CD14-positive monocyte (primary cell): ENCODE measurements around the gene SARNP. TPM values are rescaled to one million over a fixed set of nuclear protein-coding genes. Genes with fewer than 3 reads are reported as not detected.

ENCODE experiments used
- DNase-seq, 3 donors: peaks; one replicate each; pipeline ENCODE4 v3.0.0-alpha.2; 2011 to 2022
- H2AFZ ChIP-seq: 2 replicates; pipeline ENCODE4 v1.6.0; 2012; ENCODE audit warnings: mild to moderate bottlenecking, low read depth, low read length, inconsistent platforms; ENCODE audit not compliant: insufficient read depth, poor library complexity, severe bottlenecking
- H3K27ac ChIP-seq, 2 donors: 1 replicate in 1 of 2; 2 replicates in 1 of 2; pipeline ENCODE4 v1.5.1; 2012 to 2013; ENCODE audit warnings: low read length in 2 of 2, control low read depth in 1 of 2, inconsistent platforms in 1 of 2, low read depth in 1 of 2, mild to moderate bottlenecking in 1 of 2
- H3K27me3 ChIP-seq, 2 donors: one replicate each; pipeline versions ENCODE4 v1.6.0 to v1.6.1; 2011 to 2013; ENCODE audit warnings: low read length in 2 of 2; ENCODE audit not compliant: control insufficient read depth in 2 of 2, insufficient read depth in 2 of 2
- H3K36me3 ChIP-seq, 2 donors: replicated peaks in 1 of 2; 1 replicate in 1 of 2; 2 replicates in 1 of 2; pipeline versions ENCODE4 v1.5.1 to v1.6.1; 2012 to 2013; ENCODE audit warnings: low read length in 2 of 2, control low read depth in 1 of 2, inconsistent platforms in 1 of 2, mild to moderate bottlenecking in 1 of 2; ENCODE audit not compliant: insufficient read depth in 2 of 2, control insufficient read depth in 1 of 2
- H3K4me1 ChIP-seq, 2 donors: 1 replicate in 1 of 2; 2 replicates in 1 of 2; pipeline versions ENCODE4 v1.5.1 to v1.6.1; 2012 to 2013; ENCODE audit warnings: low read length in 2 of 2, control low read depth in 1 of 2, inconsistent platforms in 1 of 2, mild to moderate bottlenecking in 1 of 2, moderate library complexity in 1 of 2; ENCODE audit not compliant: insufficient read depth in 2 of 2, control insufficient read depth in 1 of 2
- H3K4me2 ChIP-seq: replicated peaks from 2 replicates; pipeline ENCODE3; 2012; ENCODE audit warnings: low read length, moderate library complexity, mild to moderate bottlenecking; ENCODE audit not compliant: poor library complexity, severe bottlenecking; ENCODE audit errors: extremely low read depth
- H3K4me3 ChIP-seq, 3 experiments: fragments of 200-600 bp in 1 of 3; sonication (generic) in 1 of 3; replicated peaks in 1 of 3; 1 replicate in 2 of 3; 2 replicates in 1 of 3; pipeline ENCODE4 v1.5.1; 2011 to 2013; ENCODE audit warnings: low read length in 3 of 3, mild to moderate bottlenecking in 3 of 3, control low read depth in 2 of 3, low read depth in 2 of 3, inconsistent platforms in 1 of 3, moderate library complexity in 1 of 3
- H3K79me2 ChIP-seq: 2 replicates; pipeline ENCODE4 v1.6.0; 2012; ENCODE audit warnings: mild to moderate bottlenecking, control low read depth, inconsistent platforms, low read length, moderate library complexity; ENCODE audit not compliant: insufficient read depth
- H3K9ac ChIP-seq: 2 replicates; pipeline ENCODE4 v1.6.0; 2017; ENCODE audit warnings: low read length, mild to moderate bottlenecking; ENCODE audit not compliant: insufficient read depth, poor library complexity, severe bottlenecking
- H3K9me3 ChIP-seq, 2 donors: replicated peaks in 1 of 2; 1 replicate in 1 of 2; 2 replicates in 1 of 2; pipeline versions ENCODE4 v1.5.1 to v1.6.1; 2012 to 2013; ENCODE audit warnings: low read length in 2 of 2, control low read depth in 1 of 2; ENCODE audit not compliant: control insufficient read depth in 1 of 2, insufficient read depth in 1 of 2
- H4K20me1 ChIP-seq: 2 replicates; pipeline ENCODE4 v1.6.0; 2012; ENCODE audit warnings: mild to moderate bottlenecking, low read length, control low read depth, moderate library complexity; ENCODE audit not compliant: insufficient read depth
- H3K27ac Mint-ChIP-seq, 7 donors: one replicate each; pipeline ENCODE4 v1.8.0; 2020; ENCODE audit warnings: mild to moderate bottlenecking in 7 of 7, mixed read lengths in 7 of 7, moderate library complexity in 6 of 7, inconsistent platforms in 2 of 7
- H3K27me3 Mint-ChIP-seq, 3 donors: one replicate each; pipeline ENCODE4 v1.8.0; 2021 to 2022; ENCODE audit warnings: low read depth in 3 of 3, mild to moderate bottlenecking in 3 of 3, mixed read lengths in 3 of 3, moderate library complexity in 3 of 3, inconsistent platforms in 1 of 3
- H3K36me3 Mint-ChIP-seq, 2 donors: one replicate each; pipeline ENCODE4 v1.8.0; 2020; ENCODE audit warnings: mixed read lengths in 2 of 2, inconsistent platforms in 1 of 2, mild to moderate bottlenecking in 1 of 2
- H3K4me1 Mint-ChIP-seq: one replicate; pipeline ENCODE4 v1.8.0; 2020; ENCODE audit warnings: mild to moderate bottlenecking, mixed read lengths
- H3K4me3 Mint-ChIP-seq, 2 donors: one replicate each; pipeline ENCODE4 v1.8.0; 2020; ENCODE audit warnings: mild to moderate bottlenecking in 2 of 2, mixed read lengths in 2 of 2, moderate library complexity in 1 of 2
- H3K9me3 Mint-ChIP-seq, 7 donors: one replicate each; pipeline ENCODE4 v1.8.0; 2020 to 2022; ENCODE audit warnings: mixed read lengths in 7 of 7, mild to moderate bottlenecking in 6 of 7, moderate library complexity in 6 of 7, inconsistent platforms in 2 of 7
- CTCF ChIP-seq: fragments of 200-600 bp; IDR thresholded peaks from one replicate; pipeline ENCODE4 v1.8.0; 2022; ENCODE audit warnings: antibody characterized with exemption, mild to moderate bottlenecking
- WGBS: methylation state at CpG from one replicate; pipeline ENCODE4 v1.1.5; 2013; ENCODE audit warnings: missing lambda C conversion rate; ENCODE audit not compliant: insufficient coverage; 5-methylcytosine and 5-hydroxymethylcytosine counted together
- intact Hi-C, 2 donors: fragments of 100-400 bp; cut with micrococcal nuclease; formaldehyde crosslinking; loops; one replicate each; pipeline versions ENCODE4 v1.15.0 to v1.15.1; 2023
- polyA plus RNA-seq, 3 donors: library from polyadenylated mRNA; depleted of rRNA in 1 of 3; unstranded in 2 of 3; stranded (reverse) in 1 of 3; fragments of 300-500 nt in 2 of 3; fragments of >200 nt in 1 of 3; fragmentation: Illumina TruSeq in 2 of 3; gene quantifications; 1 replicate in 2 of 3; 2 replicates in 1 of 3; pipeline ENCODE4 v1.2.3, GENCODE V29; 2012 to 2021

The SARNP gene
- polyA plus RNA-seq, 3 donors: 28.9 to 139 (median 98.6) TPM

DNA sequence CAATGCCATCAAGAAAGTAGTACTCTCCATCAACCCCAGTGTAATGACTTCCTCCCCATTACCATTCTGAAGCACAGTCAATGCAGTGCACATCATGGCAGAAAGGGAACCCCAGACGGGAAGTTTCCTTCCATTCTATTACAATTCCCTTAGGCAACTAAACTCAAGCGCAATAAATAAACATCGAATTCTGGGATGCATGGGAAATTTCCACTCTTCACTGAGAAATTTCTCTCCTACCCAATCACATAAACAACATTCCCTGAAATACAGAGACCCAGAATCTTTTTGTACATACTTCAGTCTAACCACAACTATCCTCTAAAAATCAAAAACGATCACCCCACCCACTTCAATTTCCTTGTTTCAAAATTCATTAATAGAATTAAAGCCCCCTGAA is 20.0 kb downstream of the SARNP start:
- no peak for TF ChIP-seq CTCF
- H3K27ac Mint-ChIP-seq: peak overlapping the region in 1 of 7 donors; percentile 0
- WGBS: 85% methylated on average over 3 of the region's 4 CpGs
- Histone ChIP-seq H3K9ac (no peak overlapping the region), H2AFZ (no peak overlapping the region), H3K27ac (no peak overlapping the region), H3K79me2 (peaks cover 21% of the 10 kb centered on the region), H3K4me1 (no peaks in the 10 kb centered on the region), H3K4me2 (no peak overlapping the region), H3K4me3 (no peak overlapping the region), H3K27me3 (no peaks in the 10 kb centered on the region), H4K20me1 (peaks cover 45% of the 10 kb centered on the region), H3K9me3 (no peaks in the 10 kb centered on the region), H3K36me3 (peaks cover 92 to 100% of the 10 kb centered on the region in 2 donors)
- H3K4me3 Mint-ChIP-seq: no peak overlapping the region
- intact Hi-C loops: no loop called here
- H3K36me3 Mint-ChIP-seq: peaks cover 76 to 92% of the 10 kb centered on the region in 2 donors
- H3K27me3 Mint-ChIP-seq: peaks cover 0 to 2% (median 0%) of the 10 kb centered on the region in 3 donors
- H3K9me3 Mint-ChIP-seq: no peaks in the 10 kb centered on the region
- no peak for DNase-seq
- no peaks in the 10 kb centered on the region for H3K4me1 Mint-ChIP-seq

DNA sequence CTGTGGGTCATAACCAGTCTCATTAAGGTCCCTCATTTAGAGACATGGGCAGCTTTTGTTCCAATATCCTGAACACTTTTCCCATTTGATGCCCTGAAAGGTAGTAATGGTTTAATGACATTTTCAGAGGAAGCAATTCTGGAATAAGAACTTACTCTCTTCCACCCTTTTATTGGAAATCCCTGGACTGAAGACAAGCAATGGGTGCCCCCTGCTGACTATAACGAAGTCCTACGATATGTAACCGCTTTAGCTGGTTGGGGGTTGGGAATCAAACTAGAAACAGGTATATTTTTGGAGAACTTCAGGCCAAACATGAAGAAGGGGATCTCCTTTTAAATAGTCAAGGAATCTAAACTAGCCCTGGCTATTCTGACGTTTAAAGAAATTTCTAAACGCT is 20.5 kb downstream of the SARNP start:
- H3K27me3 Mint-ChIP-seq: peaks cover 0 to 2% (median 0%) of the 10 kb centered on the region in 3 donors
- no peak overlapping the region for H3K27ac ChIP-seq
- no peaks in the 10 kb centered on the region for H3K4me1 Mint-ChIP-seq
- TF ChIP-seq CTCF: peak; percentile 25
- no peaks in the 10 kb centered on the region for H3K4me1 ChIP-seq
- no peaks in the 10 kb centered on the region for H3K9me3 ChIP-seq
- H3K27ac Mint-ChIP-seq: no peak overlapping the region
- H3K27me3 ChIP-seq: no peaks in the 10 kb centered on the region
- H3K36me3 ChIP-seq: peaks cover 89 to 100% of the 10 kb centered on the region in 2 donors
- no peaks in the 10 kb centered on the region for H3K9me3 Mint-ChIP-seq
- no peak overlapping the region for H3K9ac ChIP-seq
- H3K36me3 Mint-ChIP-seq: peaks cover 75 to 94% of the 10 kb centered on the region in 2 donors
- DNase-seq: no peak
- no peak overlapping the region for H3K4me3 ChIP-seq
- no peak overlapping the region for H3K4me3 Mint-ChIP-seq
- intact Hi-C loops: no loop called here
- no peak overlapping the region for H3K4me2 ChIP-seq
- 88% methylated on average over 2 of the region's 5 CpGs for WGBS
- H2AFZ ChIP-seq: no peak overlapping the region
- H4K20me1 ChIP-seq: peaks cover 45% of the 10 kb centered on the region
- peaks cover 21% of the 10 kb centered on the region for H3K79me2 ChIP-seq
